H1 (cell line): ENCODE data around the gene SLK. TPM values are rescaled to one million over a fixed set of nuclear protein-coding genes. Genes with fewer than 3 reads are reported as not detected.

Source experiments
- CTCF ChIA-PET: fragments of 300-600 bp; sonication (Branson Sonifier 250); formaldehyde crosslinking; loops from one replicate; lab custom pipeline; 2021; ENCODE audit not compliant: partially characterized antibody; lab: Charles Lee
- POLR2A ChIA-PET: fragments of 300-600 bp; sonication (Branson Sonifier 250); formaldehyde crosslinking; loops from one replicate; lab custom pipeline; 2021; ENCODE audit warnings: inconsistent platforms; ENCODE audit not compliant: partially characterized antibody; lab: Charles Lee
- DNase-seq, 2 experiments: peaks; one replicate each; pipeline versions ENCODE4 v3.0.0 to v3.0.0-alpha.2; 2010 to 2022; ENCODE audit warnings: low spot score in 2 of 2, low read depth in 1 of 2, mixed read lengths in 1 of 2
- FAIRE-seq: peaks from 2 replicates; lab custom pipeline; 2011; peaks lifted over from hg19 to GRCh38; lab: Jason Lieb, UNC
- H2AFZ ChIP-seq: 2 replicates; pipeline ENCODE4 v1.8.1; 2012; ENCODE audit warnings: low read length, inconsistent platforms
- H2AK5ac ChIP-seq: 2 replicates; pipeline ENCODE4 v1.6.1; 2013; ENCODE audit warnings: low read depth, low read length
- H2BK120ac ChIP-seq: replicated peaks from 2 replicates; pipeline ENCODE3; 2013; ENCODE audit warnings: low read depth, low read length, inconsistent platforms
- H2BK12ac ChIP-seq: 2 replicates; pipeline ENCODE4 v1.6.1; 2013; ENCODE audit warnings: low read depth, low read length
- H2BK15ac ChIP-seq: 2 replicates; pipeline ENCODE4 v1.6.1; 2013; ENCODE audit warnings: low read length
- H2BK20ac ChIP-seq: 2 replicates; pipeline ENCODE4 v1.6.1; 2013; ENCODE audit warnings: low read length
- H2BK5ac ChIP-seq: 2 replicates; pipeline ENCODE4 v1.6.1; 2013; ENCODE audit warnings: low read depth, low read length
- H3K14ac ChIP-seq: 2 replicates; pipeline ENCODE4 v1.6.1; 2013; ENCODE audit warnings: inconsistent platforms; ENCODE audit not compliant: insufficient read length
- H3K18ac ChIP-seq: 2 replicates; pipeline ENCODE4 v1.6.1; 2013; ENCODE audit warnings: low read length; ENCODE audit errors: extremely low read depth
- H3K23ac ChIP-seq: 2 replicates; pipeline ENCODE4 v1.6.1; 2013; ENCODE audit warnings: inconsistent platforms; ENCODE audit not compliant: insufficient read length
- H3K23me2 ChIP-seq: 2 replicates; pipeline ENCODE4 v1.6.1; 2013; ENCODE audit warnings: low read depth, low read length
- H3K27ac ChIP-seq: 2 replicates; pipeline ENCODE4 v1.6.1; 2011; ENCODE audit warnings: low read depth, low read length, inconsistent platforms
- H3K27me3 ChIP-seq, 4 experiments: replicated peaks in 1 of 4; 1 replicate in 1 of 4; 2 replicates in 3 of 4; pipeline versions ENCODE4 v1.6.1 to v1.8.1; 2011 to 2013; ENCODE audit warnings: low read length in 3 of 4, mild to moderate bottlenecking in 3 of 4, inconsistent platforms in 2 of 4, mixed read lengths in 2 of 4, moderate library complexity in 1 of 4; ENCODE audit not compliant: control insufficient read depth in 3 of 4, insufficient read depth in 3 of 4; ENCODE audit errors: extremely low read depth in 1 of 4
- H3K36me3 ChIP-seq, 4 experiments: 2 replicates each; pipeline versions ENCODE4 v1.6.1 to v1.8.1; 2011 to 2013; ENCODE audit warnings: mild to moderate bottlenecking in 4 of 4, low read length in 3 of 4, moderate library complexity in 2 of 4, control low read depth in 1 of 4, inconsistent platforms in 1 of 4; ENCODE audit not compliant: insufficient read depth in 4 of 4, control insufficient read depth in 2 of 4
- H3K4ac ChIP-seq: replicated peaks from 2 replicates; pipeline ENCODE3; 2013; ENCODE audit warnings: low read length, low read depth, mixed read lengths, inconsistent platforms; ENCODE audit not compliant: insufficient read length
- H3K4me1 ChIP-seq, 4 experiments: replicated peaks in 1 of 4; 1 replicate in 1 of 4; 2 replicates in 3 of 4; pipeline versions ENCODE4 v1.6.1 to v1.8.1; 2011 to 2013; ENCODE audit warnings: low read length in 3 of 4, inconsistent platforms in 2 of 4, mixed read lengths in 1 of 4; ENCODE audit not compliant: insufficient read depth in 4 of 4, control insufficient read depth in 3 of 4
- H3K4me2 ChIP-seq, 2 experiments: 2 replicates each; pipeline versions ENCODE4 v1.6.1 to v1.8.1; 2011 to 2013; ENCODE audit warnings: low read depth in 2 of 2, low read length in 2 of 2, control low read depth in 1 of 2, inconsistent platforms in 1 of 2, mild to moderate bottlenecking in 1 of 2; ENCODE audit not compliant: insufficient read depth in 1 of 2
- H3K4me3 ChIP-seq, 4 experiments: fragments of 200-600, 300-600 bp in 1 of 4; sonication (generic), shearing (Covaris generic), sonication (Bioruptor Twin) in 1 of 4; 2 replicates each; pipeline versions ENCODE4 v1.5.1 to v1.8.1; 2011 to 2016; ENCODE audit warnings: low read length in 4 of 4, low read depth in 3 of 4, control low read depth in 2 of 4, inconsistent platforms in 2 of 4, mild to moderate bottlenecking in 2 of 4, mixed read lengths in 1 of 4, moderate library complexity in 1 of 4; ENCODE audit not compliant: insufficient read depth in 2 of 4; ENCODE audit errors: extremely low read depth in 1 of 4
- H3K56ac ChIP-seq: replicated peaks from 2 replicates; pipeline ENCODE3; 2013; ENCODE audit warnings: low read depth, mild to moderate bottlenecking, mixed read lengths, low read length, inconsistent platforms; ENCODE audit not compliant: insufficient read length
- H3K79me1 ChIP-seq: 2 replicates; pipeline ENCODE4 v1.6.1; 2013; ENCODE audit warnings: low read depth, low read length, control low read depth
- H3K79me2 ChIP-seq, 2 experiments: 2 replicates each; pipeline versions ENCODE4 v1.6.1 to v1.8.1; 2012 to 2013; ENCODE audit warnings: low read length in 2 of 2, mild to moderate bottlenecking in 2 of 2, inconsistent platforms in 1 of 2; ENCODE audit not compliant: insufficient read depth in 2 of 2, control insufficient read depth in 1 of 2
- H3K9ac ChIP-seq, 4 experiments: replicated peaks in 1 of 4; 1 replicate in 1 of 4; 2 replicates in 3 of 4; pipeline versions ENCODE4 v1.6.1 to v1.8.1; 2011 to 2013; ENCODE audit warnings: low read depth in 3 of 4, low read length in 3 of 4, control low read depth in 2 of 4, mild to moderate bottlenecking in 2 of 4, moderate library complexity in 2 of 4, inconsistent platforms in 1 of 4; ENCODE audit errors: extremely low read depth in 1 of 4
- H3K9me3 ChIP-seq, 2 experiments: 2 replicates each; pipeline versions ENCODE4 v1.6.1 to v1.8.1; 2012 to 2013; ENCODE audit warnings: mild to moderate bottlenecking in 2 of 2, moderate library complexity in 2 of 2, control low read depth in 1 of 2, inconsistent platforms in 1 of 2, low read depth in 1 of 2, low read length in 1 of 2, mixed read lengths in 1 of 2; ENCODE audit not compliant: insufficient read depth in 2 of 2
- H4K20me1 ChIP-seq, 2 experiments: replicated peaks in 1 of 2; 2 replicates each; pipeline versions ENCODE3 to v1.8.1; 2011 to 2013; ENCODE audit warnings: inconsistent platforms in 2 of 2, low read length in 2 of 2, mild to moderate bottlenecking in 1 of 2; ENCODE audit not compliant: insufficient read depth in 2 of 2, control insufficient read depth in 1 of 2
- H4K5ac ChIP-seq: 2 replicates; pipeline ENCODE4 v1.6.1; 2013; ENCODE audit warnings: low read length, low read depth, mixed read lengths, inconsistent platforms; ENCODE audit not compliant: insufficient read length
- H4K8ac ChIP-seq: 2 replicates; pipeline ENCODE4 v1.8.0; 2013; ENCODE audit warnings: mild to moderate bottlenecking, moderate library complexity, low read length, inconsistent platforms; ENCODE audit not compliant: insufficient read depth; ENCODE audit errors: extremely low read depth
- H4K91ac ChIP-seq: replicated peaks from 2 replicates; pipeline ENCODE3; 2013; ENCODE audit warnings: low read length, mixed read lengths, inconsistent platforms; ENCODE audit not compliant: insufficient read length
- BRCA1 ChIP-seq: IDR thresholded peaks from 2 replicates; pipeline ENCODE4 v1.6.1; 2012; ENCODE audit warnings: low read depth, low read length, improper control_type of control experiment
- E2F6 ChIP-seq: IDR thresholded peaks from 2 replicates; pipeline ENCODE4 v1.6.1; 2012; ENCODE audit warnings: inconsistent platforms
- EP300 ChIP-seq, 2 experiments: IDR thresholded peaks; 1 replicate in 1 of 2; 2 replicates in 1 of 2; pipeline ENCODE4 v1.6.1; 2011 to 2012; ENCODE audit warnings: low read depth in 2 of 2, low read length in 2 of 2, mild to moderate bottlenecking in 2 of 2, borderline replicate concordance in 1 of 2, inconsistent platforms in 1 of 2, moderate library complexity in 1 of 2
- GABPA ChIP-seq: IDR thresholded peaks from 2 replicates; pipeline ENCODE4 v1.6.1; 2011; ENCODE audit warnings: mild to moderate bottlenecking, low read length, moderate library complexity, borderline replicate concordance; ENCODE audit not compliant: insufficient read depth
- NANOG ChIP-seq: IDR thresholded peaks from 2 replicates; pipeline ENCODE4 v1.6.1; 2011; ENCODE audit warnings: low read length, low read depth, mild to moderate bottlenecking, inconsistent platforms; ENCODE audit not compliant: insufficient read depth, poor library complexity, severe bottlenecking
- SAP30 ChIP-seq: fragments of 300-600 bp; sonication (generic); IDR thresholded peaks from 2 replicates; pipeline ENCODE4 v1.7.1; 2012; ENCODE audit warnings: low read length, moderate library complexity, mild to moderate bottlenecking, inconsistent platforms; ENCODE audit not compliant: insufficient read depth, insufficient replicate concordance
- SIRT6 ChIP-seq: IDR thresholded peaks from one replicate; pipeline ENCODE4 v1.7.1; 2012; ENCODE audit warnings: low read length, inconsistent platforms
- SIX5 ChIP-seq: IDR thresholded peaks from 2 replicates; pipeline ENCODE4 v1.6.1; 2011; ENCODE audit warnings: mild to moderate bottlenecking, low read depth, low read length
- TAF1 ChIP-seq: IDR thresholded peaks from 2 replicates; pipeline ENCODE4 v1.6.1; 2011; ENCODE audit warnings: mild to moderate bottlenecking, low read depth, low read length
- TAF7 ChIP-seq: optimal IDR thresholded peaks from 2 replicates; pipeline ENCODE3; 2011; ENCODE audit warnings: low read depth, mild to moderate bottlenecking, inconsistent platforms, low read length, moderate library complexity, borderline replicate concordance
- TBP ChIP-seq: IDR thresholded peaks from 2 replicates; pipeline ENCODE4 v1.6.1; 2011; ENCODE audit warnings: low read depth, low read length, improper control_type of control experiment
- TCF12 ChIP-seq: IDR thresholded peaks from 2 replicates; pipeline ENCODE4 v1.6.1; 2011; ENCODE audit warnings: low read depth, mild to moderate bottlenecking, low read length
- WGBS, 2 experiments: shearing (Covaris generic) in 1 of 2; methylation state at CpG; one replicate each; pipeline versions ENCODE4 v1.1.6 to v1.1.7; 2013 to 2015; ENCODE audit warnings: low lambda C conversion rate in 2 of 2, mixed read lengths in 2 of 2, inconsistent platforms in 1 of 2, low coverage in 1 of 2, missing lambda C conversion rate in 1 of 2; ENCODE audit not compliant: insufficient replicate concordance in 2 of 2, insufficient coverage in 1 of 2, insufficient read length in 1 of 2; ENCODE audit errors: extremely low coverage in 1 of 2, missing lambda C conversion rate in 1 of 2; 5-methylcytosine and 5-hydroxymethylcytosine counted together
- polyA plus RNA-seq, 7 experiments: library from polyadenylated mRNA; depleted of rRNA in 3 of 7; stranded (reverse) in 5 of 7; unstranded in 2 of 7; fragments of >200 nt in 5 of 7; fragments of 200-250 nt in 2 of 7; gene quantifications; 1 replicate in 5 of 7; 2 replicates in 1 of 7; 4 replicates in 1 of 7; pipeline versions ENCODE4 v1.2.1 to v1.2.3, GENCODE V29; 2011 to 2013; ENCODE audit warnings: missing spikeins in 2 of 7, mixed read lengths in 2 of 7
- total RNA-seq: library from RNA; stranded (reverse); fragmentation: NEBNext Ultra II Directional; extraction: Animal tissue kit (Norgen Biotek cat#: 25700); gene quantifications from 2 replicates; pipeline ENCODE4 v1.2.1, GENCODE V29; 2021

The SLK gene
- total and polyA plus RNA-seq, 2 of the 8 experiments (the other 6 are each of a cell fraction or from before 2014, with no cell fraction given), result 2.7 to 18.3 TPM

GRCh38 chr10:104077663-104078151 lies 110.8 kb downstream of the SLK start:
- Histone ChIP-seq H2BK5ac (no peak overlapping the region; the same call in 1 of the 2 replicates), H3K27ac (no peak overlapping the region)
- no peak for FAIRE-seq
- no peak for TF ChIP-seq TAF7
- no peak for TF ChIP-seq E2F6
- TF ChIP-seq TAF1, result no peak
- no peak for TF ChIP-seq GABPA
- TF ChIP-seq BRCA1, result no peak
- TF ChIP-seq TBP, result no peak
- no peak for TF ChIP-seq SIRT6
- TF ChIP-seq NANOG, result no peak
- TF ChIP-seq EP300 (IDR thresholded peaks at IDR 0.05; ENCODE audit: borderline replicate concordance in 1 of 2, low read depth in 2 of 2, low read length in 2 of 2), result no peak
- TF ChIP-seq TCF12, result no peak
- no peak for TF ChIP-seq SIX5
- no peak for TF ChIP-seq SAP30

More at GRCh38 chr10:104077663-104078151, 110.8 kb downstream of the SLK start:
- ChIA-PET POLR2A (interaction anchor here (1.0 to 2.7 kb wide), 5 partner anchors 10 to 191 kb away, joined by 3 to 13 read pairs (median 4); partner anchors contain the start of genes GSTO2 and SFR1), CTCF (interaction anchor here (1.0 to 3.2 kb wide), 6 partner anchors 18 to 74 kb away, joined by 3 to 16 read pairs (median 4); partner anchors contain the start of gene SFR1)
- H4K8ac ChIP-seq, result no peak overlapping the region
- peak overlapping the region; percentile 81 for H2BK20ac ChIP-seq
- no peak overlapping the region for H4K5ac ChIP-seq
- no peak overlapping the region for H3K23ac ChIP-seq
- 0 out of 2 replicates have a peak overlapping the region, but pooled peaks have one; percentile 56 for H2AFZ ChIP-seq
- H3K4me2 ChIP-seq, result peak overlapping the region in 1 of 2 experiments; percentile 47; a peak in 2 of 4 replicates
- no peaks in the 10 kb centered on the region for H3K27me3 ChIP-seq
- H2BK120ac ChIP-seq, result peak overlapping the region; percentile 28
- peak overlapping the region; percentile 39; the same call in 1 of the 2 replicates for H3K18ac ChIP-seq
- no peaks in the 10 kb centered on the region for H3K9me3 ChIP-seq
- H4K91ac ChIP-seq, result no peak overlapping the region
- H3K4me3 ChIP-seq, result no peak overlapping the region
- no peak overlapping the region for H3K14ac ChIP-seq
- no peaks in the 10 kb centered on the region for H3K79me2 ChIP-seq
- 85% methylated on average over 5 of the region's 5 CpGs; no CpG with 5 or more reads in 1 of the 2 experiments for WGBS, 2 experiments
- no peak overlapping the region for H2AK5ac ChIP-seq
- no peaks in the 10 kb centered on the region for H3K23me2 ChIP-seq
- H3K9ac ChIP-seq, result no peak overlapping the region
- peaks cover 6 to 11% (median 9%) of the 10 kb centered on the region in 4 experiments for H3K4me1 ChIP-seq
- no peaks in the 10 kb centered on the region for H3K36me3 ChIP-seq
- no peak overlapping the region for H2BK15ac ChIP-seq
- no peaks in the 10 kb centered on the region for H3K79me1 ChIP-seq
- peak overlapping the region; percentile 52; the same call in 1 of the 2 replicates for H2BK12ac ChIP-seq
- no peak overlapping the region for H3K4ac ChIP-seq
- DNase-seq, result peak in 1 of 2 experiments; percentile 42
- H4K20me1 ChIP-seq, result no peaks in the 10 kb centered on the region
- H3K56ac ChIP-seq, result no peak overlapping the region
